ENCODE results near the gene ARPC4. TPM values are rescaled to one million over a fixed set of nuclear protein-coding genes. Genes with fewer than 3 reads are reported as not detected.

Gene ARPC4
- total RNA-seq, 3 donors from 2014 or later, result 154 to 219 (median 212) TPM

DNA sequence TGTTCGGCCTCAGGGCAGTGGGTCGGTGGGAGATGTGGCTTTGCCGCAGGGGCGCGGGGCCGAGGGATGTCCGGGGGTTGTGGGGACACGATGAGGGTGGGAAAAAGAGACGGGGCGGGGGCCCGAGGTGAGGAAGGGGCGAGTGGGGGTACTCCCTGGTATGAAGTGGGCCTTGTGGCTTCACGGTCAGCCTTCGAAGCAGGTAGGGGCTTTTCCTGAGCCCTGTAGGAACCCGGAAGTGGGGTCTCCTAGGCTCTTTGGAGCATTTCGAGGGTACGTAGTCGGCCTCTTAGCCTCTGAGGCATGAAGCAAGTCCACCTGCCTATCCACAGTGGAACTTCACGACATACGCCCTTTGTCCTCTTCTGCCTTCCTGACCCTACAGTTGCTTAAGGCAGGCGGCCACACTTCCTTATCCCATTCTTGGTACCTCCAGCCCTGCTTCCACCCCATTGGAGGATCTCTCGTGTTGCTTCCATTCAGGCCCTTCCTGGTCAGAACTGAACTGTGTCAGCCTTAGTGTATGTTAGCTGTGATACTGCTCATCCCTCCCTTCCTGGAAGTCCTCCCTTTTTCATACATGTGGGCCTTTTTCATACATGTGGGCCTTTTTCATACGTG lies 389 bp downstream of the ARPC4 start:
- DNase-seq, result peak in 1 of 3 donors; percentile 59
- Histone ChIP-seq H3K36me3 (ENCODE audit: low read depth) (peaks cover 9% of the 10 kb centered on the region), H3K4me1 (ENCODE audit: low read depth) (peaks cover 9% of the 10 kb centered on the region), H3K9me3 (no peaks in the 10 kb centered on the region), H3K4me3 (peak overlapping the region; percentile 98)
- TF ChIP-seq, protein P1, sequence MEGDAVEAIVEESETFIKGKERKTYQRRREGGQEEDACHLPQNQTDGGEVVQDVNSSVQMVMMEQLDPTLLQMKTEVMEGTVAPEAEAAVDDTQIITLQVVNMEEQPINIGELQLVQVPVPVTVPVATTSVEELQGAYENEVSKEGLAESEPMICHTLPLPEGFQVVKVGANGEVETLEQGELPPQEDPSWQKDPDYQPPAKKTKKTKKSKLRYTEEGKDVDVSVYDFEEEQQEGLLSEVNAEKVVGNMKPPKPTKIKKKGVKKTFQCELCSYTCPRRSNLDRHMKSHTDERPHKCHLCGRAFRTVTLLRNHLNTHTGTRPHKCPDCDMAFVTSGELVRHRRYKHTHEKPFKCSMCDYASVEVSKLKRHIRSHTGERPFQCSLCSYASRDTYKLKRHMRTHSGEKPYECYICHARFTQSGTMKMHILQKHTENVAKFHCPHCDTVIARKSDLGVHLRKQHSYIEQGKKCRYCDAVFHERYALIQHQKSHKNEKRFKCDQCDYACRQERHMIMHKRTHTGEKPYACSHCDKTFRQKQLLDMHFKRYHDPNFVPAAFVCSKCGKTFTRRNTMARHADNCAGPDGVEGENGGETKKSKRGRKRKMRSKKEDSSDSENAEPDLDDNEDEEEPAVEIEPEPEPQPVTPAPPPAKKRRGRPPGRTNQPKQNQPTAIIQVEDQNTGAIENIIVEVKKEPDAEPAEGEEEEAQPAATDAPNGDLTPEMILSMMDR (IDR thresholded peaks at IDR 0.05), result no peak
- ATAC-seq, result peak; percentile 60
- intact Hi-C loops (cut with DNase I, micrococcal nuclease), result no loop called here

- no peak for ATAC-seq
- H3K36me3 ChIP-seq (ENCODE audit: low read depth), result peaks cover 12% of the 10 kb centered on the region
- DNase-seq, result no peak
- H3K9me3 ChIP-seq, result no peaks in the 10 kb centered on the region
- intact Hi-C loops (cut with DNase I, micrococcal nuclease), result no loop called here
- peaks cover 9% of the 10 kb centered on the region for H3K4me1 ChIP-seq (ENCODE audit: low read depth)
- TF ChIP-seq, protein P1 (IDR thresholded peaks at IDR 0.05), result no peak
- no peak overlapping the region for H3K4me3 ChIP-seq
Measured at GRCh38 chr3:9794400-9794799, 1.5 kb downstream of the ARPC4 start.

DNA sequence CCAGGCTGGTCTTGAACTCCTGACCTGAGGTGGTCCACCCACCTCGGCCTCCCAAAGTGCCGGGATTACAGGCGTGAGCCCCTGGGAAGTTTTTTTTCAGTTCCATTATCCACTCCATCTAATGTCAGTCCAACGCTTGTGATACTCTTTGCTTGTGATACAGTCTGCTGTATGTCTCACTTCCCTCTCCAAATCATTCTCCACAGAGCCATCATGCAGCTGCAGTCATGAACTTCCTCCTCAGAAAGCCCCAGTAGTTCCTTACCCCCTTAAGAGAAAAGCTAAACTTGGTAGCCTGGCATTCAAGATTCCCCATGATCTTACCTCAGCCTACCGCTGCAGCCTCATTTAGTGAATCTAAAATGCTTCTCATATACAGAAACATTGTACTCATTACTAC lies 2.3 kb downstream of the ARPC4 start:
- peaks cover 9% of the 10 kb centered on the region for H3K4me1 ChIP-seq (ENCODE audit: low read depth)
- H3K36me3 ChIP-seq (ENCODE audit: low read depth), result peaks cover 12% of the 10 kb centered on the region
- H3K9me3 ChIP-seq, result no peaks in the 10 kb centered on the region
- no peak overlapping the region for H3K4me3 ChIP-seq
- intact Hi-C loops (cut with DNase I, micrococcal nuclease), result no loop called here
- no peak for ATAC-seq
- TF ChIP-seq, protein P1 (IDR thresholded peaks at IDR 0.05), result no peak
- no peak for DNase-seq

DNA sequence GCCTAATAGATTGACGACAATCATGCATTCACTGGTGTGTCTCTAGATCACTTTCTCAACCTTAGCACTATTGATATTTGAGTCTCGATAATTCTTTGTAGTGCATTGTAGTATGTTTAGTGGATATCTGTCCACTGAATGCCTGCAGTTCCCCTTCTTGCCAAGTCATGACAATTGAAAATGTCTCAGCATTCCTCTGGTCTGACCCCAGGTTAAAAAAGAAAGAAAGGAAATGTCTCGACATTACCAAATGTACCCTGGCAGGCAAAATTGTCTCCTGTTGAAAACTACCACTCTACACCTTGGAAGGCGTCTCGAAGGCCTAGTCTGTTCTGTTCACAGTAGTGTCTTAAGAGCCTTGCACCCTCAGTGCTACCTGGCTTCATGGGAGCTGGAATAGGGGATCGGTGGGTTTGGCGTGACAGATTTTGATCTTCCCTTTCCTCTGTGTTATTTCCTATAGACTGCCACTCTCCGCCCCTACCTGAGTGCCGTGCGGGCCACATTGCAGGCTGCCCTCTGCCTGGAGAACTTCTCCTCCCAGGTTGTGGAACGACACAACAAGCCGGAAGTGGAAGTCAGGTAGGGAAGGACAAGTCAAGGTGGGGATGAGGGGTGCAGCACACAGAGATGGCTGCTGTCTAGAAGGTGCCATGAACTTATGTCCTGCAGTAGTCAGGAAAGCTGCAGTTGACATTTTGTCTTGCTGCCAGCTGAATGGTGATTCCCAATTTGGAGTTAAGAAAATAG lies 4.5 kb downstream of the ARPC4 start:
- no peak for DNase-seq
- TF ChIP-seq, protein P1 (IDR thresholded peaks at IDR 0.05), result no peak
- ATAC-seq, result no peak
- peaks cover 3% of the 10 kb centered on the region for H3K4me1 ChIP-seq (ENCODE audit: low read depth)
- no peak overlapping the region for H3K4me3 ChIP-seq
- H3K36me3 ChIP-seq (ENCODE audit: low read depth), result peaks cover 19% of the 10 kb centered on the region
- no peaks in the 10 kb centered on the region for H3K9me3 ChIP-seq
- intact Hi-C loops (cut with DNase I, micrococcal nuclease), result no loop called here

DNA sequence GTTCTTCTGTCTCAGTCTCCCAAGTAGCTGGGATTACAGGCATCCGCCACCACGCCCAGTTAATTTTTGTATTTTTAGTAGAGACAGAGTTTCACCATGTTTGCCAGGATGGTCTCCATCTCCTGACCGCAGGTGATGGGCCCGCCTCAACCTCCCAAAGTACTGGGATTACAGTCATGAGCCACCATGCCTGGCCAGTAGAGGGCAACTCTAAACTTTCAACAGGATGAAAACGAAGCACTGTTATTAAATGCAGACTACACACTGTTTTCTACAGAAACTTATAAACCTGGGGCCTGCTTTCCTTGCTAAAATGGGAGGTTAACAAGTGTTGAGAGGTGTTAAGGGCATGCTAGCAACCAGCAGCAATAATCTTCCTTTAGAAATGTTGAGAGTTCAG lies 7.6 kb downstream of the ARPC4 start:
- no peaks in the 10 kb centered on the region for H3K9me3 ChIP-seq
- intact Hi-C loops (cut with DNase I, micrococcal nuclease), result no loop called here
- peak; percentile 31 for ATAC-seq

More for the DNA sequence above, 7.6 kb downstream of the ARPC4 start:
- no peak for DNase-seq
- TF ChIP-seq, protein P1 (IDR thresholded peaks at IDR 0.05), result no peak
- Histone ChIP-seq H3K4me1 (ENCODE audit: low read depth) (no peaks in the 10 kb centered on the region), H3K4me3 (no peak overlapping the region), H3K36me3 (ENCODE audit: low read depth) (peaks cover 33% of the 10 kb centered on the region)

Measured in mucosa of descending colon (tissue), 3 donors.